DND-41 (cell line): Measurements from ENCODE around the gene RNLS.

ENCODE experiments used
- EZH2 ChIP-seq: IDR thresholded peaks from 3 replicates; pipeline ENCODE4 v1.6.1; 2012; ENCODE audit warnings: borderline replicate concordance, low read depth, mild to moderate bottlenecking, moderate library complexity, low read length, inconsistent platforms; ENCODE audit not compliant: severe bottlenecking
- TF ChIP-seq, protein P1 (sequence below): IDR thresholded peaks from 2 replicates; pipeline ENCODE4 v1.5.1; 2012; ENCODE audit warnings: borderline replicate concordance, low read length, moderate library complexity, mild to moderate bottlenecking; ENCODE audit not compliant: poor library complexity, severe bottlenecking; ENCODE audit errors: extremely low read depth

DNA sequence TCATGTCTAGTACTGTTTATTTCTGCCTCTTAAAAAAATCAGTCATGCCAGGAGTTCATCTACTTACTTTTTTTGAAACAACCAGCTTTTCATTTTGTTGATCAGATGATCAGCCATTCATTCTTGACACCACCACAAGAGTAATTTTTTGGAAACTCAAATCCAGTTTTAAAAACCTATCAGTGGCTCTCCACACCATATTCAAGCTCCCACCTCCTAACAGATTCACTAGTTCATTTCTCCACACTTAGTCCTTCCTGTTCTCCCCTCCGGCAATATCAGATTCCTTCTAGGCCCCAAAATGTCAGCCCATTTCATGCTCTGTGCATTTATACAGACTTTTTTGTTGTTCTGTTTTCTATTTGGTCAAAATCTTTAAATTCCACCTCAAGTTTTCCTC, 341.6 kb downstream of the RNLS start:
- TF ChIP-seq, protein P1, sequence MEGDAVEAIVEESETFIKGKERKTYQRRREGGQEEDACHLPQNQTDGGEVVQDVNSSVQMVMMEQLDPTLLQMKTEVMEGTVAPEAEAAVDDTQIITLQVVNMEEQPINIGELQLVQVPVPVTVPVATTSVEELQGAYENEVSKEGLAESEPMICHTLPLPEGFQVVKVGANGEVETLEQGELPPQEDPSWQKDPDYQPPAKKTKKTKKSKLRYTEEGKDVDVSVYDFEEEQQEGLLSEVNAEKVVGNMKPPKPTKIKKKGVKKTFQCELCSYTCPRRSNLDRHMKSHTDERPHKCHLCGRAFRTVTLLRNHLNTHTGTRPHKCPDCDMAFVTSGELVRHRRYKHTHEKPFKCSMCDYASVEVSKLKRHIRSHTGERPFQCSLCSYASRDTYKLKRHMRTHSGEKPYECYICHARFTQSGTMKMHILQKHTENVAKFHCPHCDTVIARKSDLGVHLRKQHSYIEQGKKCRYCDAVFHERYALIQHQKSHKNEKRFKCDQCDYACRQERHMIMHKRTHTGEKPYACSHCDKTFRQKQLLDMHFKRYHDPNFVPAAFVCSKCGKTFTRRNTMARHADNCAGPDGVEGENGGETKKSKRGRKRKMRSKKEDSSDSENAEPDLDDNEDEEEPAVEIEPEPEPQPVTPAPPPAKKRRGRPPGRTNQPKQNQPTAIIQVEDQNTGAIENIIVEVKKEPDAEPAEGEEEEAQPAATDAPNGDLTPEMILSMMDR, result no peak
- TF ChIP-seq EZH2, result no peak
